Spinal cord (tissue), 10 donors: ENCODE results near the gene AFAP1. TPM values are rescaled to one million over a fixed set of nuclear protein-coding genes. Genes with fewer than 3 reads are reported as not detected.

Source experiments
- DNase-seq, 6 donors: peaks; one replicate each; pipeline versions ENCODE4 v3.0.0 to v3.0.0-alpha.2; 2013 to 2015; ENCODE audit warnings: low spot score in 6 of 6, low read depth in 4 of 6
- H3K27ac ChIP-seq: one replicate; pipeline ENCODE4 v1.5.1; 2013; ENCODE audit warnings: low read depth, low read length, control low read depth
- H3K27me3 ChIP-seq: one replicate; pipeline ENCODE4 v1.6.1; 2013; ENCODE audit warnings: low read length; ENCODE audit not compliant: control insufficient read depth, insufficient read depth
- H3K36me3 ChIP-seq: one replicate; pipeline ENCODE4 v1.6.1; 2013; ENCODE audit warnings: low read length; ENCODE audit not compliant: control insufficient read depth, insufficient read depth
- H3K4me1 ChIP-seq: one replicate; pipeline ENCODE4 v1.6.1; 2013; ENCODE audit warnings: low read length; ENCODE audit not compliant: control insufficient read depth, insufficient read depth
- H3K4me3 ChIP-seq: one replicate; pipeline ENCODE4 v1.5.1; 2013; ENCODE audit warnings: low read depth, low read length, control low read depth
- H3K9me3 ChIP-seq: one replicate; pipeline ENCODE4 v1.6.1; 2013; ENCODE audit warnings: low read length; ENCODE audit not compliant: control insufficient read depth, insufficient read depth
- WGBS: methylation state at CpG from one replicate; pipeline ENCODE4 v1.1.5; 2013; ENCODE audit warnings: missing lambda C conversion rate; ENCODE audit not compliant: insufficient coverage; 5-methylcytosine and 5-hydroxymethylcytosine counted together
- polyA plus RNA-seq, 2 donors: library from polyadenylated mRNA; unstranded; fragments of 120-200 nt; gene quantifications; one replicate each; pipeline ENCODE4 v1.2.1, GENCODE V29; 2013; ENCODE audit not compliant: insufficient read length in 2 of 2
- total RNA-seq, 2 donors: library from RNA; depleted of rRNA in 1 of 2; stranded (reverse); fragments of 120-200 nt in 1 of 2; fragments of >200 nt in 1 of 2; gene quantifications; one replicate each; pipeline versions ENCODE4 v1.2.3 to v1.2.4, GENCODE V29; 2013 to 2014
- donor health status: healthy.

AFAP1 gene
- total and polyA plus RNA-seq, 4 donors: 34.8 to 42.0 (median 36.3) TPM

GRCh38 chr4:7962609-7963508 lies 23.2 kb upstream of the AFAP1 start:
- Histone ChIP-seq H3K36me3 (peaks cover 28% of the 10 kb centered on the region), H3K4me3 (no peak overlapping the region), H3K4me1 (peaks cover 62% of the 10 kb centered on the region), H3K27ac (no peak overlapping the region), H3K27me3 (no peaks in the 10 kb centered on the region), H3K9me3 (no peaks in the 10 kb centered on the region)
- WGBS: 68% methylated on average over 17 of the region's 17 CpGs
- no peak for DNase-seq

DNA sequence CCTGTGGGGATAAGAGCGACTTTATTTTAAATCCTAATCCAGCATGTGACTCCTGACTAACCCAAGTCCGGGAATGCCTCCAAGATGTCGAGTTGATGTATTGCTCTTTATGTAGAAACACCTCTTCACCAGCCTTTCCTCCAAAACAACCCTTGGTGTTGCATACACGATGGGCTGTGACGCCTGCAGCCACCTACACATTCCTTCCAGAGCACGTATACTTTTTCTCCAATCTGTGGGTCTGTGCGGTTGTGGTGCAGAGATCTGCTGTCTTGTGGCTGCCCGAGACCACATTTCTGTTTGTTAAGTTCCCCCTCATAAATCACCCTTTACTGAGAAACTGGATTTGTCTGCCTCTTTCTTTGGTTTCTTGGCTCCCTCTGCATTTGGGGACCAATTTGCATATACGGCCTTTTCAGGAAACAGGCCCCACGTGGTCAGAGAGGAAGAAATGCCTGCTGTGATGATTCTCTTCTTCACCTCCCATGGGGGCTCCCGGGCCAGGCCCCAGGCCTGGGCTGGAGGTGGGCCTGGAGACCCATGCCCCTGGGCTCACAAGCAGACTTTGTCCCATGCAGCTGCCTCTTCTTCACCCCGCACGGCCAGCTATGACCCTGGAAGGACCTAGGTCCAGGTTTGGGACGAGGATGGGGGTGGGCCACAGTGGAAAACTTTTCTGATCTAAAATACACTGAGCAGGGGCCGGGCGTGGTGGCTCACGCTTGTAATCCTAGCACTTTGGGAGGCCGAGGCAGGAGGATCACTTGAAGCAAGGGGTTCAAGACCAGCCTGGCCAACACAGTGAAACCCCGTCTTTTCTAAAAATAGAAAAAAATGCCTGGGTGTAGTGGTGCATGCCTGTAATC lies 21.4 kb upstream of the AFAP1 start:
- 51% methylated on average over 13 of the region's 19 CpGs for WGBS
- Histone ChIP-seq H3K27ac (peak overlapping the region; percentile 81), H3K27me3 (no peaks in the 10 kb centered on the region), H3K9me3 (no peaks in the 10 kb centered on the region), H3K4me3 (no peak overlapping the region), H3K36me3 (peaks cover 11% of the 10 kb centered on the region), H3K4me1 (peaks cover 51% of the 10 kb centered on the region)
- peak; percentile 78 to 92 (median 85) for DNase-seq

DNA sequence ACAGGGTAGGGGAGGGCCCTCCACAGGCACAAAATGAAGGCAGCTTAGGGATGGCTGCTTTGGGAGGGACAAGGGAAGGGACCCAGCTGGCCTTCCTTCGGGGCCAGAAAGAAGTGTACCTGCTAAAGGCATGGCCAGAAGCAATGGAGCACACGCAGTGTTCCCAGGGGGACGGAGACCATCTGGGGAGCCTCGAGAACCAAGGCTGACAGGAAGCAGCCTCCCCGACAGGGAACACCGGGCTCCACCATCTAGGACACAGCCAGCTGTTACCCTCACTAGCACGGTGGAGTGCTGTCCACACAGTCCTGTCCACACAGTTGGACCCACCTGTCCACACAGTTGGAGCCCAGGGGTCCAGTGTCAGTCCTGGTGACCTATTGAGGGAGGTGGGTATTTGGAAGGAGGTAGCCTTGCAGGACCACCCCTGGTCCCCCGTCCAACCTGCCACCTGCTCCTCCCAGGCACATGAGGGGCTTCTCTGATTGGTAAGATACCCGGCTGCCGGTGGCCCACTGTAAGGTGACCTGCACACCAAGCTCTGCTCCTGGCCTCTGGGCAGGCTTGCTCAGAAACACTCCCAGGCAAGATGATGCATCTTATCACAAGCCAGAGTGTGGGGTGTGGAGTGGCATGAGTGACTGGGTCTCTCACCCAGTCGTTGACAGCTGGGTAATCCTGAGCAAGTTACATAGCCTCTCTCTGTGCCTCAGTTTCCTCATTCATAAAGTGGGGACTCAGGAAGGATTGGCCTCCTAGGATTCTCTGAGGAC lies 20.5 kb upstream of the AFAP1 start:
- H3K27me3 ChIP-seq: no peaks in the 10 kb centered on the region
- H3K27ac ChIP-seq: peak overlapping the region; percentile 79
- no peak for DNase-seq
- 65% methylated on average over 6 of the region's 11 CpGs for WGBS
- no peak overlapping the region for H3K4me3 ChIP-seq
- H3K9me3 ChIP-seq: no peaks in the 10 kb centered on the region
- H3K4me1 ChIP-seq: peaks cover 54% of the 10 kb centered on the region
- H3K36me3 ChIP-seq: peaks cover 6% of the 10 kb centered on the region

DNA sequence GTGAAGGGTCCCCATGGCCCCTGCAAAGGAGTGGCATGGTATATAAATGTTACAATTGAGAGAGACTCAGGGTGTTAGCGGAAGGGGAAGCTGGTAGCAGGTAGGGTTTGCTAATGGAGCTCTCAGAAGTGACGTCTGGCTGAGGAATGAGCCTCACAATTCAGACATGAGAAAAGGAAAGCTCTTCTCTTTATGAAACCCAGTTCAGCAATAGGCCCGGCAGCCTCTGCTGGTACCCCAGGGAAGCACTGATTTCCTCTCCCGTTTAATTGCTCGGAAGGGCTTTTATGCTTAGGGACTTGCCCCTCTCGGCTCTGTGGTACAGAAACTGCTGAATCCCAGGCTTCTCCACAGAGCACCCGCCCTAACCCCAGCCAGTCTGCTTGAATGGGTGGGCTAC lies 19.4 kb upstream of the AFAP1 start:
- no peak for DNase-seq
- H3K27me3 ChIP-seq: no peaks in the 10 kb centered on the region
- H3K9me3 ChIP-seq: no peaks in the 10 kb centered on the region
- no peak overlapping the region for H3K4me3 ChIP-seq
- H3K4me1 ChIP-seq: peaks cover 54% of the 10 kb centered on the region
- no peaks in the 10 kb centered on the region for H3K36me3 ChIP-seq
- no peak overlapping the region for H3K27ac ChIP-seq
- WGBS: 41% methylated on average over 4 of the region's 7 CpGs

DNA sequence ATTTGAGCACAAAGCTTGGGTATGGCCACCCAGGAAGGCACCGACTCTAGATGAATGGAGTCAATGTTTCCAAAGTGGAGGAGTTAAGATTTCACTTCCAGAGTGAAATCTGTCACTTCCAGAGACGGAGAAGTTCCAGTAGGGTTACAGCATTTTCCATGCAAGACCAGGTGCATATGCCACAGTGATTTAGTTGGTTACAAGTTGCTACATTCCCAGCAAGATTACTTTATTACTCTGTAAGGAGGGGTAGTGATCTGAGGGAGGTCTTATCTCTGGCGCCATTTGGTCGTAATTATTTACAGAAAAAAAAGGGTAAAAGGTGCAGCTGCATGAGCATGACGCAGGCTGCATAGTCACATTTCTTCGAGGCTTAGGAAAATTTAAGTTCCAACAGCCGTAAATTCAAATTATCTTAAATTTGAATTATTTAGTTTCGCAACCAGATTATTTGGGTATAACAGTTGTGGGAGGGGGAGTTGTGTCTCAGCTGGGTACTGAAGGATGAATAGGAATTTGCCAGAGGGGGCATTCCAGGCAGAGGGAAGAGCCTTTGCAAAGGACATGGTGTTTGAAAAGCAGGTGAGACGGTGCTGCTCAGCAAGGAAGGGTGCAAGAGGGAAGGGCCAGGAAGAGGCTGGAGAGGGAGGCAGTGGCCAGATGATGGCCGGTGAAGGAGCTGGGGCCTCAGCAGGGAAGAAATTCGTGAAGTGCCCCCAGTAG lies 17.4 kb upstream of the AFAP1 start:
- Histone ChIP-seq H3K4me3 (no peak overlapping the region), H3K27ac (no peak overlapping the region), H3K36me3 (no peaks in the 10 kb centered on the region), H3K27me3 (no peaks in the 10 kb centered on the region), H3K9me3 (no peaks in the 10 kb centered on the region), H3K4me1 (peaks cover 38% of the 10 kb centered on the region)
- no peak for DNase-seq
- 75% methylated on average over 7 of the region's 11 CpGs for WGBS

- Histone ChIP-seq H3K4me3 (no peak overlapping the region), H3K27ac (no peak overlapping the region), H3K9me3 (no peaks in the 10 kb centered on the region), H3K4me1 (peaks cover 32% of the 10 kb centered on the region), H3K36me3 (no peaks in the 10 kb centered on the region), H3K27me3 (no peaks in the 10 kb centered on the region)
- WGBS: 72% methylated on average over 3 of the region's 8 CpGs
- DNase-seq: peak in 1 of 6 donors; percentile 71
These were observed 16.7 kb upstream of the AFAP1 start for GRCh38 chr4:7956270-7956808.

DNA sequence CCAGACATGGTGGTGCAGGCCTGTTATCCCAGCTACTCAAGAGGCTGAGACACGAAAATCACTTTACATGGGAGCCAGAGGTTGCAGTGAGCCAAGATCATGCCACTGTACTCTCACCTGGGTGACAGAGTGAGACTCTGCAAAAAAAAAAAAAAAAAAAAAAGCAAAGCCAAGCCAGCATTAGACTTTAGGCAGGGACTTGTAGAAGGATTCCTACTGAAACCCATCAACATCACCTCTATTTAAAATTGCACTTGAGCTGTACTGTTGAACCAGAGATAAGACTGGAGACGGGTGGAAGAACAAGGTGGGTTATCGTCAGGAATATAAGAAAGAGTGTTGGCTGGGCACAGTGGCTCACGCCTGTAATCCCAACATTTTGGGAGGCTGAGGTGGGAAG lies 15.7 kb upstream of the AFAP1 start:
- Histone ChIP-seq H3K27ac (no peak overlapping the region), H3K4me3 (no peak overlapping the region), H3K9me3 (no peaks in the 10 kb centered on the region), H3K27me3 (no peaks in the 10 kb centered on the region), H3K36me3 (no peaks in the 10 kb centered on the region), H3K4me1 (peaks cover 23% of the 10 kb centered on the region)
- no peak for DNase-seq
- 83% methylated on average over 3 of the region's 4 CpGs for WGBS

DNA sequence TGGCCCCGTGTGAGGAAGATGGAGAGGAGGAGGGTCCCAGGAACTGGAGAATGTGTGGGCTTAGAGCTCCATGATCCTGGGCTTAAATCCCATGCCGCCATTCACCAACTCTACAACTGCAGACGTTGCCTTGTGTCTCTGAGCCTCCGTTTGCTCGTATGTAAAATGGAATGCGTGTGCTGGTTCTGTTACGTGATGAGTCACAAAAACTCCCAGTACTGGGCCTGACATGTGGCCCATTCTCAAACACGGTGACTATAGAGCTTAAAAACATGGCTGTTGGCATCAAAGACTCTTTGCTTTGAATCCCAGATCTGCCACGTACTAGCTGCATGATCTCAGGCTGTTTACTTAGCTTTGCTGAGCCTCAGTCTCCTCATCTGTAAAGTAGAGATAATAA lies 13.0 kb upstream of the AFAP1 start:
- Histone ChIP-seq H3K36me3 (no peaks in the 10 kb centered on the region), H3K27me3 (no peaks in the 10 kb centered on the region), H3K27ac (no peak overlapping the region), H3K4me3 (no peak overlapping the region), H3K4me1 (peaks cover 9% of the 10 kb centered on the region), H3K9me3 (no peaks in the 10 kb centered on the region)
- whole genome bisulfite sequencing: 89% methylated on average over 7 of the region's 9 CpGs
- no peak for DNase-seq
